HCT116 (cell line): ENCODE results near the gene AKAP13. TPM values are rescaled to one million over a fixed set of nuclear protein-coding genes. Genes with fewer than 3 reads are reported as not detected.

Source experiments
- ATAC-seq: fragments of 200-7000 bp; cut with Tn5 transposase; 2 replicates; pipeline ENCODE4 v1.9.1; 2020; ENCODE audit warnings: mild to moderate bottlenecking, moderate library complexity
- BruUV-seq: library from RNA; stranded (reverse); fragments of 400-500 nt; replicated peaks from 2 replicates; lab custom pipeline; 2021; lab: Mats Ljungman, UMichigan
- CTCF ChIA-PET: fragments of 300-600 bp; sonication (Branson Sonifier 250); formaldehyde crosslinking; loops from one replicate; lab custom pipeline; 2021; ENCODE audit warnings: antibody characterized with exemption; lab: Charles Lee
- POLR2A ChIA-PET: fragments of 300-600, 350-600 bp; sonication (Branson Sonifier 250); formaldehyde crosslinking; loops from one replicate; lab custom pipeline; 2021; ENCODE audit warnings: antibody characterized with exemption; lab: Charles Lee
- RAD21 ChIA-PET, 2 experiments: fragments of 300-600 bp; sonication (Branson Sonifier 250); formaldehyde crosslinking; loops; one replicate each; lab custom pipeline; 2023; ENCODE audit warnings: low total read pairs in 2 of 2; ENCODE audit not compliant: uncharacterized antibody in 2 of 2, unreplicated experiment in 2 of 2, low non-redundant PET in 1 of 2; lab: Charles Lee
- DNase-seq: peaks from one replicate; pipeline ENCODE4 v3.0.0-alpha.2; 2010; ENCODE audit warnings: low read depth, low spot score
- H2AFZ ChIP-seq: fragments of 200-600 bp; shearing (Covaris generic), sonication (generic); 2 replicates; pipeline ENCODE4 v1.6.1; 2017; ENCODE audit warnings: low read depth, mixed run types, mixed read lengths, antibody characterized with exemption, low read length; ENCODE audit not compliant: poor library complexity, severe bottlenecking
- H3K27ac ChIP-seq: 2 replicates; pipeline ENCODE4 v1.5.1; 2012; ENCODE audit warnings: low read depth, low read length
- H3K27me3 ChIP-seq: fragments of 200-600 bp; sonication (generic); 2 replicates; pipeline ENCODE4 v1.6.1; 2016; ENCODE audit warnings: mixed run types, low read length, mixed read lengths; ENCODE audit not compliant: insufficient read depth
- H3K36me3 ChIP-seq, 2 experiments: fragments of 200-500 bp in 1 of 2; fragments of 200-600 bp in 1 of 2; sonication (Bioruptor generic) in 1 of 2; sonication (generic) in 1 of 2; 2 replicates each; pipeline versions ENCODE4 v1.5.1 to v1.6.1; 2014 to 2016; ENCODE audit warnings: low read length in 2 of 2, inconsistent platforms in 1 of 2, mixed read lengths in 1 of 2, mixed run types in 1 of 2; ENCODE audit not compliant: insufficient read depth in 2 of 2, control insufficient read depth in 1 of 2
- H3K4me1 ChIP-seq, 2 experiments: fragments of 200-600 bp in 1 of 2; sonication (generic) in 1 of 2; 2 replicates each; pipeline versions ENCODE4 v1.5.1 to v1.6.1; 2012 to 2017; ENCODE audit warnings: low read length in 2 of 2, inconsistent platforms in 1 of 2, mild to moderate bottlenecking in 1 of 2, mixed read lengths in 1 of 2, mixed run types in 1 of 2, moderate library complexity in 1 of 2; ENCODE audit not compliant: insufficient read depth in 2 of 2, control insufficient read depth in 1 of 2
- H3K4me2 ChIP-seq: fragments of 200-600 bp; sonication (generic); 2 replicates; pipeline ENCODE4 v1.6.1; 2017; ENCODE audit warnings: mixed run types, low read length, mixed read lengths
- H3K4me3 ChIP-seq, 2 experiments: fragments of 200-600 bp in 1 of 2; sonication (generic) in 1 of 2; replicated peaks in 1 of 2; 2 replicates each; pipeline ENCODE4 v1.5.1; 2011 to 2016; ENCODE audit warnings: low read length in 2 of 2, control low read depth in 1 of 2, low read depth in 1 of 2, mild to moderate bottlenecking in 1 of 2, mixed read lengths in 1 of 2, mixed run types in 1 of 2
- H3K79me2 ChIP-seq: fragments of 200-600 bp; sonication (generic); 2 replicates; pipeline ENCODE4 v1.6.1; 2017; ENCODE audit warnings: mild to moderate bottlenecking, mixed run types, low read length, moderate library complexity, mixed read lengths; ENCODE audit not compliant: insufficient read depth
- H3K9ac ChIP-seq: fragments of 200-600 bp; sonication (generic); 2 replicates; pipeline ENCODE4 v1.6.1; 2016; ENCODE audit warnings: low read length, mixed read lengths
- H3K9me2 ChIP-seq: fragments of 200-600 bp; sonication (generic), shearing (Covaris generic); 2 replicates; pipeline ENCODE4 v1.6.1; 2017; ENCODE audit warnings: mixed run types, mild to moderate bottlenecking, moderate library complexity; ENCODE audit not compliant: insufficient read depth
- H3K9me3 ChIP-seq, 2 experiments: fragments of 200-500 bp in 1 of 2; fragments of 200-600 bp in 1 of 2; sonication (Bioruptor generic) in 1 of 2; sonication (generic) in 1 of 2; 2 replicates each; pipeline ENCODE4 v1.6.1; 2014 to 2017; ENCODE audit warnings: low read length in 2 of 2, mixed read lengths in 2 of 2, inconsistent platforms in 1 of 2, low read depth in 1 of 2, mild to moderate bottlenecking in 1 of 2, mixed run types in 1 of 2, moderate library complexity in 1 of 2; ENCODE audit not compliant: control insufficient read depth in 1 of 2, insufficient read depth in 1 of 2
- H4K20me1 ChIP-seq: fragments of 200-600 bp; sonication (generic), shearing (Covaris generic); 2 replicates; pipeline ENCODE4 v1.6.1; 2017; ENCODE audit warnings: mixed run types, mild to moderate bottlenecking, moderate library complexity; ENCODE audit not compliant: insufficient read depth
- ATF3 ChIP-seq: IDR thresholded peaks from 2 replicates; pipeline ENCODE4 v1.6.1; 2012
- EZH2phosphoT487 ChIP-seq: fragments of 200-600 bp; IDR thresholded peaks from 2 replicates; pipeline ENCODE4 v1.6.1; 2018; ENCODE audit warnings: antibody characterized with exemption, borderline replicate concordance
- FOSL1 ChIP-seq: IDR thresholded peaks from 2 replicates; pipeline ENCODE4 v1.6.1; 2012; ENCODE audit warnings: low read depth
- SIN3A ChIP-seq: IDR thresholded peaks from 2 replicates; pipeline ENCODE4 v1.6.1; 2012; ENCODE audit warnings: low read depth
- SP1 ChIP-seq: IDR thresholded peaks from 2 replicates; pipeline ENCODE4 v1.6.1; 2012; ENCODE audit warnings: low read depth
- SRF ChIP-seq: IDR thresholded peaks from 2 replicates; pipeline ENCODE4 v1.6.1; 2012; ENCODE audit warnings: low read depth
- TCF7L2 ChIP-seq: IDR thresholded peaks from 2 replicates; pipeline ENCODE4 v1.7.0; 2011; ENCODE audit warnings: borderline replicate concordance, inconsistent platforms; ENCODE audit not compliant: insufficient read depth, insufficient read length; ENCODE audit errors: extremely low read depth
- YY1 ChIP-seq: IDR thresholded peaks from 2 replicates; pipeline ENCODE4 v1.6.1; 2011; ENCODE audit warnings: low read length, low read depth, moderate library complexity, mild to moderate bottlenecking; ENCODE audit not compliant: insufficient replicate concordance; ENCODE audit errors: extremely low read depth
- intact Hi-C: fragments of 100-400 bp; cut with micrococcal nuclease; formaldehyde crosslinking; loops from 2 replicates; pipeline ENCODE4 v1.10.0; 2022
- total RNA-seq: library from RNA; stranded (reverse); gene quantifications from one replicate; pipeline ENCODE4 v1.2.1, GENCODE V29; 2021; ENCODE audit not compliant: unreplicated experiment
- TF ChIP-seq, protein P1 (sequence below): IDR thresholded peaks from 2 replicates; pipeline ENCODE4 v1.6.1; 2012; ENCODE audit warnings: low read depth

Gene AKAP13
- total RNA-seq, 1 experiment from 2014 or later, result 43.1 TPM

DNA sequence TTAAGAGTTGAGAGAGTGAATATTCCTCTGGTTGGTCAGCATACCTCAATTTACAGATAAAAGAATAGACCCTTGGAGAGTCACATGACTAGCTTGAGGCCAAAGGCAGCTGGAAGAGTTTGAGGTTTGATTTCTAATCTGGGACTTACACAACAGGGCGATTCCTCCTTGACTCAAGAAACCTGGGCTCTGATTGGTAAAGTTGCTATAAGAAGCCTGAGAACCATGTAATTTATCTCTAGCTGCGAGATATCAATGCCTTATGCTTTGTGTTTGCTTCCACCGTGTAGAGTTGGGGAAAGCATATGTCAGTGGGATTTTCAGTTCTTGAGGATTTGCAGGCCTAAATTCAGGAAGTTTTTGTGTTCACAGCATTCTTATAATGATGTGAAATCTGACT, 208.3 kb downstream of the AKAP13 start (continued):
- TF ChIP-seq, protein P1, sequence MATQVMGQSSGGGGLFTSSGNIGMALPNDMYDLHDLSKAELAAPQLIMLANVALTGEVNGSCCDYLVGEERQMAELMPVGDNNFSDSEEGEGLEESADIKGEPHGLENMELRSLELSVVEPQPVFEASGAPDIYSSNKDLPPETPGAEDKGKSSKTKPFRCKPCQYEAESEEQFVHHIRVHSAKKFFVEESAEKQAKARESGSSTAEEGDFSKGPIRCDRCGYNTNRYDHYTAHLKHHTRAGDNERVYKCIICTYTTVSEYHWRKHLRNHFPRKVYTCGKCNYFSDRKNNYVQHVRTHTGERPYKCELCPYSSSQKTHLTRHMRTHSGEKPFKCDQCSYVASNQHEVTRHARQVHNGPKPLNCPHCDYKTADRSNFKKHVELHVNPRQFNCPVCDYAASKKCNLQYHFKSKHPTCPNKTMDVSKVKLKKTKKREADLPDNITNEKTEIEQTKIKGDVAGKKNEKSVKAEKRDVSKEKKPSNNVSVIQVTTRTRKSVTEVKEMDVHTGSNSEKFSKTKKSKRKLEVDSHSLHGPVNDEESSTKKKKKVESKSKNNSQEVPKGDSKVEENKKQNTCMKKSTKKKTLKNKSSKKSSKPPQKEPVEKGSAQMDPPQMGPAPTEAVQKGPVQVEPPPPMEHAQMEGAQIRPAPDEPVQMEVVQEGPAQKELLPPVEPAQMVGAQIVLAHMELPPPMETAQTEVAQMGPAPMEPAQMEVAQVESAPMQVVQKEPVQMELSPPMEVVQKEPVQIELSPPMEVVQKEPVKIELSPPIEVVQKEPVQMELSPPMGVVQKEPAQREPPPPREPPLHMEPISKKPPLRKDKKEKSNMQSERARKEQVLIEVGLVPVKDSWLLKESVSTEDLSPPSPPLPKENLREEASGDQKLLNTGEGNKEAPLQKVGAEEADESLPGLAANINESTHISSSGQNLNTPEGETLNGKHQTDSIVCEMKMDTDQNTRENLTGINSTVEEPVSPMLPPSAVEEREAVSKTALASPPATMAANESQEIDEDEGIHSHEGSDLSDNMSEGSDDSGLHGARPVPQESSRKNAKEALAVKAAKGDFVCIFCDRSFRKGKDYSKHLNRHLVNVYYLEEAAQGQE, result no peak
- no peak for TF ChIP-seq ATF3
- TF ChIP-seq SIN3A, result no peak
- no peak for TF ChIP-seq FOSL1
- no peak for TF ChIP-seq YY1
- no peak for TF ChIP-seq SP1
- TF ChIP-seq, all 23 proteins: peak for 0

GRCh38 chr15:85589851-85590250, 209.4 kb downstream of the AKAP13 start:
- peaks cover 0 to 11% of the 10 kb centered on the region in 2 experiments; a peak in 2 of 4 replicates for H3K4me1 ChIP-seq
- H2AFZ ChIP-seq, result no peak overlapping the region
- ChIA-PET RAD21 (no interaction called here), POLR2A (no interaction called here), CTCF (no interaction called here)
- no peaks in the 10 kb centered on the region for H4K20me1 ChIP-seq
- H3K79me2 ChIP-seq, result no peaks in the 10 kb centered on the region
- no peak overlapping the region for H3K27ac ChIP-seq
- no TSS peak for BruUV-seq
- no peak overlapping the region for H3K4me2 ChIP-seq
- H3K27me3 ChIP-seq, result no peaks in the 10 kb centered on the region
- H3K4me3 ChIP-seq, result no peak overlapping the region
- no peak overlapping the region for H3K9ac ChIP-seq
- no peaks in the 10 kb centered on the region for H3K9me3 ChIP-seq
- TF ChIP-seq EZH2phosphoT487, result no peak
- TF ChIP-seq TCF7L2, result no peak
- no peak for TF ChIP-seq YY1
- no peak for TF ChIP-seq SP1
- TF ChIP-seq SRF, result no peak
- TF ChIP-seq SIN3A, result no peak
- no peak for DNase-seq
- intact Hi-C loops, result no loop called here
- no peak for ATAC-seq
- H3K9me2 ChIP-seq, result no peaks in the 10 kb centered on the region
- H3K36me3 ChIP-seq, result no peaks in the 10 kb centered on the region
